Karpas-422 (cell line): ENCODE measurements around the gene BCL2L1. TPM values are rescaled to one million over a fixed set of nuclear protein-coding genes. Genes with fewer than 3 reads are reported as not detected.
"Not testable (repeated sequence)": the region's sequence is repeated elsewhere in the genome, so short reads cannot be mapped to it uniquely, and the experiment has no call there.

Source experiments
- DNase-seq: peaks from one replicate; pipeline ENCODE4 v3.0.0-alpha.2; 2015
- H2AFZ ChIP-seq: fragments of 200-600 bp; sonication (generic); 2 replicates; pipeline ENCODE4 v1.6.1; 2014; ENCODE audit warnings: antibody characterized with exemption, low read length, mixed read lengths
- H3K27ac ChIP-seq: fragments of 200-600 bp; sonication (generic); 2 replicates; pipeline ENCODE4 v1.5.1; 2014; ENCODE audit warnings: mild to moderate bottlenecking, low read length, moderate library complexity
- H3K27me3 ChIP-seq: fragments of 200-600 bp; sonication (generic); 2 replicates; pipeline ENCODE4 v1.6.1; 2014; ENCODE audit warnings: low read length, mixed read lengths
- H3K36me3 ChIP-seq: fragments of 200-600 bp; sonication (generic); 2 replicates; pipeline ENCODE4 v1.6.1; 2014; ENCODE audit warnings: low read length, mixed read lengths; ENCODE audit not compliant: insufficient read depth
- H3K4me1 ChIP-seq: fragments of 200-600 bp; sonication (generic); 2 replicates; pipeline ENCODE4 v1.6.1; 2014; ENCODE audit warnings: mild to moderate bottlenecking, low read length, mixed read lengths
- H3K4me2 ChIP-seq: fragments of 200-600 bp; sonication (generic); 2 replicates; pipeline ENCODE4 v1.6.1; 2014; ENCODE audit warnings: low read length, low read depth, mild to moderate bottlenecking; ENCODE audit not compliant: poor library complexity, severe bottlenecking
- H3K4me3 ChIP-seq: fragments of 200-600 bp; sonication (generic); 2 replicates; pipeline ENCODE4 v1.5.1; 2014; ENCODE audit warnings: mild to moderate bottlenecking, antibody characterized with exemption, low read length, mixed read lengths
- H3K79me2 ChIP-seq: fragments of 200-600 bp; sonication (generic); 2 replicates; pipeline ENCODE4 v1.6.1; 2014; ENCODE audit warnings: mild to moderate bottlenecking, low read length, mixed read lengths
- H3K9ac ChIP-seq: fragments of 200-600 bp; sonication (generic); 2 replicates; pipeline ENCODE4 v1.6.0; 2014; ENCODE audit warnings: low read length
- H3K9me2 ChIP-seq: fragments of 200-600 bp; sonication (generic), shearing (Covaris generic); replicated peaks from 2 replicates; pipeline ENCODE4 v1.6.0; 2014; ENCODE audit warnings: mild to moderate bottlenecking, low read length, moderate library complexity; ENCODE audit not compliant: insufficient read depth
- H3K9me3 ChIP-seq: fragments of 300-700, 200-600 bp; sonication (generic); 2 replicates; pipeline ENCODE4 v1.6.1; 2014; ENCODE audit warnings: low read length, mixed read lengths
- H4K20me1 ChIP-seq: fragments of 200-600 bp; sonication (generic); 2 replicates; pipeline ENCODE4 v1.6.1; 2014; ENCODE audit warnings: mild to moderate bottlenecking, antibody characterized with exemption, low read length, low read depth; ENCODE audit not compliant: insufficient read depth
- total RNA-seq: library from RNA; depleted of rRNA; stranded (reverse); fragments of >200 nt; shearing (Covaris generic); gene quantifications from 2 replicates; pipeline ENCODE4 v1.2.3, GENCODE V29; 2014; ENCODE audit warnings: low replicate concordance

Gene BCL2L1
- total RNA-seq, 1 experiment from 2014 or later: 41.0 TPM

DNA sequence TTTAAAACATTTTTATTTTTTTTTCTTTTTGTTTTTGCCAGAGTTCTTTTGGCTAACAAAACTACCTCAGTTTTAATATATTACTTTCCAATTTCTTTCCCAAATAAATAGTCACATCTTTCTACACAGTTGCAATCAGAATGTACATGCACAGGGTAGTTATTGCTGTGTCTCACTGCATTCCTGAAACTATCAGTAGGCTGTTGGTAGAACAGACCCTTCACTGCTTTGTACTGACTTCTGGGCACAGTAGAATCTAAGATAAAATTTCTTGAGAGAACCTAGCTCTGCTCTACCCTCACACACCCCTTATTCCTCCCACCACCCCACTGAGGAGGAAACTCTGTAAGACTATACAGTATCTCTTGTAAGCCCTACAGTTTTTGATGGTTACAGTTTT lies 36.3 kb upstream of the BCL2L1 start:
- no peak overlapping the region for H2AFZ ChIP-seq
- peaks cover 47% of the 10 kb centered on the region for H3K36me3 ChIP-seq
- H3K4me2 ChIP-seq: no peak overlapping the region
- peaks cover 3% of the 10 kb centered on the region; the same call in 1 of the 2 replicates for H4K20me1 ChIP-seq
- peaks cover 92% of the 10 kb centered on the region for H3K79me2 ChIP-seq
- no peaks in the 10 kb centered on the region; the same call in 1 of the 2 replicates for H3K4me1 ChIP-seq
- DNase-seq: no peak
- no peaks in the 10 kb centered on the region for H3K9me2 ChIP-seq
- no peaks in the 10 kb centered on the region for H3K27me3 ChIP-seq
- H3K4me3 ChIP-seq: no peak overlapping the region
- H3K9me3 ChIP-seq: no peaks in the 10 kb centered on the region
- H3K27ac ChIP-seq: no peak overlapping the region
- H3K9ac ChIP-seq: no peak overlapping the region

DNA sequence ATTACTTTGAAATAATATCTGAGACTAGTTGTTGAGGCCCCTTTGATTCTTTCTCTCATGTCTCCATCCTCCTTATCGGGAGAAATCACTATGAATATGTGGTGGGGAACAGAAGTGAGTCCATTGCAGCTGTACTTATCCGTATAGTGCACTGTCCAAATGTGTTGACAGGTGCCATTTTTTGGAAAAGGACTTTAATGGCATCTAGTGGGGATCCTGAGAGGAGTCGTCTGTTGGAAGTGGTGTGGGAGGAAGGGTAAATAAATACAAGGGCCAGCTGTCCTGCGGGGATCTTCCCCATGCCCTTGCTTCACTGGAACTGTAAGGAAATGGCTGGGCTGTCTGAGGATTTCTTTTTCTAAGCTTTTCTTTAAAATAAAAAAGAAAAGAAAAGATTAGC lies 35.9 kb upstream of the BCL2L1 start:
- DNase-seq: no peak
- Histone ChIP-seq H3K79me2 (peaks cover 94% of the 10 kb centered on the region), H2AFZ (no peak overlapping the region), H4K20me1 (peaks cover 3% of the 10 kb centered on the region; the same call in 1 of the 2 replicates), H3K27ac (no peak overlapping the region), H3K9ac (no peak overlapping the region), H3K4me3 (no peak overlapping the region), H3K4me2 (no peak overlapping the region), H3K36me3 (peaks cover 48% of the 10 kb centered on the region), H3K9me2 (no peaks in the 10 kb centered on the region), H3K4me1 (no peaks in the 10 kb centered on the region; the same call in 1 of the 2 replicates), H3K27me3 (no peaks in the 10 kb centered on the region), H3K9me3 (no peaks in the 10 kb centered on the region)

DNA sequence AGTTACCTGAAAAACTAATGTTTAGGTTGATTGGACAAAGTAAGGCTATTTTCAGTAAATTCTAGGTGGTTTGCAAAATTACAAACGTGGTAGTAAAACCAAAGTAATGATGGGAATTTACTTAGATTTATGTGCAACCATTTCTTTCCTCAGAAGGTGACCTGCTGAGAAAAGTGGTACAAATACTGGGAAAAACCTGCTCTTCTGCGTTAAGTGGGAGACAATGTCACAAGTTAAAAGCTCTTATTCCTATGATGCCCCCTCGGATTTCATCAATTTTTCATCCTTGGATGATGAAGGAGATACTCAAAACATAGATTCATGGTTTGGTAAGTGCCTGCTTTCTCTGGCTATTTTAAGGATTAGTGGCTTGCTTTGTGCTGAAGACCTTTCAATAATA lies 34.6 kb upstream of the BCL2L1 start:
- H3K9me2 ChIP-seq: no peaks in the 10 kb centered on the region
- no peak overlapping the region for H3K4me2 ChIP-seq
- H3K4me1 ChIP-seq: no peaks in the 10 kb centered on the region
- H3K27ac ChIP-seq: no peak overlapping the region
- no peak overlapping the region for H3K4me3 ChIP-seq
- peaks cover 48% of the 10 kb centered on the region for H3K36me3 ChIP-seq
- peaks cover 94% of the 10 kb centered on the region for H3K79me2 ChIP-seq
- H3K9me3 ChIP-seq: no peaks in the 10 kb centered on the region
- H3K9ac ChIP-seq: no peak overlapping the region
- no peak overlapping the region for H2AFZ ChIP-seq
- DNase-seq: no peak
- peaks cover 3% of the 10 kb centered on the region; the same call in 1 of the 2 replicates for H4K20me1 ChIP-seq
- no peaks in the 10 kb centered on the region for H3K27me3 ChIP-seq

DNA sequence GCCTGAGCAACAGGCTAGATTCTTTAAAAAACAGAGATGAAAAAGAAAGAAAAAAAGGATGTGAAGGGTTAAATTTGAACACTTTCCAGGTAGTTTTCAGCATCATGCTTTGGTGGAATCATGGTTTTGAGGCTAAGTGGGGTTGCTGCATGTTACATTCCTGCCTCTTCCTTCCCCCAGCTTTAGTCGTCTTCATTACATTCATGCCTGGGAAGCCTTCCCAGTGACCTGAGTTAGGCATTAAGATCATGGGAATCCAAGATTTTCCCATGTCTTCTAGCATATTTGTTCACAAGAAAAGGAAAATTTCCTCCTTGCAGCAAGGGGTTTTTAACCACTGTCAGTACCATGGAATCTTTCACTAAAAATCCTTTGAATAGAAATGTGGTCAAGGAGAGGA lies 28.5 kb upstream of the BCL2L1 start:
- H4K20me1 ChIP-seq: peaks cover 3% of the 10 kb centered on the region; the same call in 1 of the 2 replicates
- H2AFZ ChIP-seq: no peak overlapping the region

DNA sequence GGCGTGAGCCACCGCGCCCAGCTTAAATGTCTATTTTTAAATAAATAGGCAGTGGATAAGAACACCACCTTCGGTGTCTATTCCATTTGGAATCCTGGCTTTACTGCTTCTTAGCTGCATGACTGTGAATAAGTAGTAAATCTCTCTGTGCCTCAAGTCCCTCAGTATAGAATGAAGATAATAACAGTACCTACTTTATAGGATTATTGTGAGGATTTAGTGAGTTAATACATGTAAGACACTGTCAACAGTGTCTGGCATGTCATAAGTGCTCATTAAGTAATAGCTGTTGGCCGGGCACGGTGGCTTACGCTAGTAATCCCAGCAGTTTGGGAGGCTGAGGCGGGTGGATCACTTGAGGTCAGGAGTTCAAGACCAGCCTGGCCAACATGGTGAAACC lies 26.6 kb upstream of the BCL2L1 start:
- Histone ChIP-seq H3K4me3 (no peak overlapping the region), H3K4me1 (peaks cover 15% of the 10 kb centered on the region), H3K4me2 (no peak overlapping the region), H3K27me3 (no peaks in the 10 kb centered on the region), H3K27ac (no peak overlapping the region), H2AFZ (no peak overlapping the region), H3K9me2 (no peaks in the 10 kb centered on the region), H3K9me3 (no peaks in the 10 kb centered on the region), H3K79me2 (peaks cover 93% of the 10 kb centered on the region), H3K36me3 (peaks cover 60% of the 10 kb centered on the region), H3K9ac (no peak overlapping the region), H4K20me1 (peaks cover under 1% of the 10 kb centered on the region; the same call in 1 of the 2 replicates)
- no peak for DNase-seq

More for the DNA sequence above, 28.5 kb upstream of the BCL2L1 start:
- Histone ChIP-seq H3K9ac (no peak overlapping the region), H3K27me3 (no peaks in the 10 kb centered on the region), H3K4me3 (no peak overlapping the region), H3K27ac (no peak overlapping the region), H3K9me2 (no peaks in the 10 kb centered on the region), H3K36me3 (peaks cover 49% of the 10 kb centered on the region), H3K79me2 (peaks cover 93% of the 10 kb centered on the region), H3K4me2 (no peak overlapping the region), H3K9me3 (no peaks in the 10 kb centered on the region), H3K4me1 (peaks cover 4% of the 10 kb centered on the region)
- DNase-seq: no peak

DNA sequence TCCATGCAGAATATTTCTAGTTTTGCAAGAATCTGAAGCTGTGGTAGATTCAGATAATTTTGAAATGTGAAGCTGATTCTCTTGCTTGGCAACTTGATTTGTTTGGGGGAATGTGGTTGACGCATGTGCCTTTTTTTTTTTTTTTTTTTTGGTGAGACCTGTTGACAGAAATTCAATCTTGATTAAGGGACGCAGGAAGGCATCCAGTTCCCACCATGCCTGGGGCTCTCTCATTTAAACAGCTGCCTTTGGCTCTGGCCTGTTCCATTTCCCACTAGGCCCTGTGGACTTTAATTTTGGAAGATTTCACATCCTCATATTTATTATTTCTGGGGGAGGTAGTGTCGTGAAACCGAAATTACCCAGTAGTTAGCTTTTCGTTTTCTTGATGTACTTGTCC lies 25.0 kb upstream of the BCL2L1 start:
- Histone ChIP-seq H3K27ac (no peak overlapping the region), H3K4me3 (no peak overlapping the region), H3K36me3 (peaks cover 55% of the 10 kb centered on the region), H3K27me3 (no peaks in the 10 kb centered on the region), H3K4me1 (peaks cover 15% of the 10 kb centered on the region), H3K9ac (no peak overlapping the region), H3K9me3 (no peaks in the 10 kb centered on the region), H4K20me1 (no peaks in the 10 kb centered on the region), H3K4me2 (no peak overlapping the region), H3K9me2 (no peaks in the 10 kb centered on the region), H2AFZ (no peak overlapping the region), H3K79me2 (peaks cover 92% of the 10 kb centered on the region)
- no peak for DNase-seq

DNA sequence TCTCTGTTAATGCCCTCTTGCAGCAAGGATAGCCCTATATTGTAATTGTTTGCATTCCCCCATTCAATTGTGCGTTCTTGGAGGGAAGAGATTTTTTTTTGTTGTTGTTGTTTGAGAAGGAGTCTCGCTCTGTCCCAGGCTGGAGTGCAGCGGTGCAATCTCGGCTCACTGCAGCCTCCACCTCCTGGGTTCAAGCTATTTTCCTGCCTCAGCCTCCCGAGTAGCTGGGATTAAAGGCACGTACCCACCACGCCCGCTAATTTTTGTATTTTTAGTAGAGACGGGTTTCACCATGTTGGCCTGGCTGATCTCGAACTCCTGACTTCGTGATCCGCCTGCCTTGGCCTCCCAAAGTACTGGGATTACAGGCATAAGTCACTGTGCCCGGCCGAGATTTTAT lies 24.4 kb upstream of the BCL2L1 start:
- H3K79me2 ChIP-seq: peaks cover 92% of the 10 kb centered on the region
- H2AFZ ChIP-seq, H3K9me2 ChIP-seq, H4K20me1 ChIP-seq, H3K9ac ChIP-seq, H3K27me3 ChIP-seq, H3K9me3 ChIP-seq, H3K4me3 ChIP-seq, H3K4me2 ChIP-seq, DNase-seq, H3K27ac ChIP-seq: not testable (repeated sequence)
- H3K4me1 ChIP-seq: peaks cover 15% of the 10 kb centered on the region
- peaks cover 53% of the 10 kb centered on the region for H3K36me3 ChIP-seq

DNA sequence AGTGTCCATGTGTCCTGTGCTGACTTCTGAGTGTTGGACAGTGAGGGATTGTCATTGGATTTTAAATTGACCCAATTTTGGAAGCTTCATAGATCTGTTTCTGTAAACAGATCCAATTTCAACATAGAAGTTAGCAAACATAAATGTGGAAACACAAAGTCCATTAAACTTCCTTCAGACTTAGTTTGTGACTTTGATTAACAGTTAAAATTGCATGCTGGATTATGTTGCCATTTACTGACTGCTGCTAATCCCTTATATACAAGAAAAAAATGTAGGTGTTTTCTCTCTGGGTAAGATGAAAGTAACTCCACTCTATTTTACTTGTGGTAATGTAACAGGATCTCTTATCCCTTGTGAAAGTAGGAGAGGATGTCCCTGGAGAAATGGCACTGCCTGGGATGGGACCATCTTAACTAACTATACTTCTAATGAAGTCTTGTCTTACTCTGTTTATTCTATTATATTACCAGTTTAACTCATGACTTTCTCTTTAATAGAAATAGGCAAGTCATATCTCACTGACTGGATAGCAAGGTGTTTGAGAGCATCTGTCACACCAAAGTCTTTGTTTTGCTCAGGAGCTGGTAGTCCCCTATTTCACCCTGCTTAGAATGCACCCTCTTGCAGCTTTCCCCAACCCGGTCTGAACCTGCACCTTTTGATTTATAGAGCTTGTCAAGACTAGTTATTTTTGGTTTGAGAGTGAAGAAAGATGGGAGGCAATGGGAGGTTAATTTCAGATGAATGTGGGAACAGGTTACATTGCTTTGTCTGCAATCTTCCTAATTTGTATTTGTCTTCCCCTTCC lies 23.6 kb upstream of the BCL2L1 start:
- H3K36me3 ChIP-seq: peaks cover 50% of the 10 kb centered on the region
- H3K4me3 ChIP-seq: no peak overlapping the region
- H3K27me3 ChIP-seq: no peaks in the 10 kb centered on the region
- DNase-seq: no peak
- no peak overlapping the region for H3K9ac ChIP-seq
- no peak overlapping the region for H3K27ac ChIP-seq
- no peak overlapping the region for H3K4me2 ChIP-seq
- peaks cover 92% of the 10 kb centered on the region for H3K79me2 ChIP-seq
- H3K9me3 ChIP-seq: no peaks in the 10 kb centered on the region
- peaks cover 16% of the 10 kb centered on the region for H3K4me1 ChIP-seq
- H4K20me1 ChIP-seq: no peaks in the 10 kb centered on the region
- no peak overlapping the region for H2AFZ ChIP-seq
- H3K9me2 ChIP-seq: no peaks in the 10 kb centered on the region
